ENCODE measurements around the gene SLC17A7. TPM values are rescaled to one million over a fixed set of nuclear protein-coding genes. Genes with fewer than 3 reads are reported as not detected.

The SLC17A7 gene
- total and polyA plus RNA-seq, 2 donors (not counting 3 experiments of a cell fraction or from before 2014, with no cell fraction given): 0.07 to 0.13 TPM

DNA sequence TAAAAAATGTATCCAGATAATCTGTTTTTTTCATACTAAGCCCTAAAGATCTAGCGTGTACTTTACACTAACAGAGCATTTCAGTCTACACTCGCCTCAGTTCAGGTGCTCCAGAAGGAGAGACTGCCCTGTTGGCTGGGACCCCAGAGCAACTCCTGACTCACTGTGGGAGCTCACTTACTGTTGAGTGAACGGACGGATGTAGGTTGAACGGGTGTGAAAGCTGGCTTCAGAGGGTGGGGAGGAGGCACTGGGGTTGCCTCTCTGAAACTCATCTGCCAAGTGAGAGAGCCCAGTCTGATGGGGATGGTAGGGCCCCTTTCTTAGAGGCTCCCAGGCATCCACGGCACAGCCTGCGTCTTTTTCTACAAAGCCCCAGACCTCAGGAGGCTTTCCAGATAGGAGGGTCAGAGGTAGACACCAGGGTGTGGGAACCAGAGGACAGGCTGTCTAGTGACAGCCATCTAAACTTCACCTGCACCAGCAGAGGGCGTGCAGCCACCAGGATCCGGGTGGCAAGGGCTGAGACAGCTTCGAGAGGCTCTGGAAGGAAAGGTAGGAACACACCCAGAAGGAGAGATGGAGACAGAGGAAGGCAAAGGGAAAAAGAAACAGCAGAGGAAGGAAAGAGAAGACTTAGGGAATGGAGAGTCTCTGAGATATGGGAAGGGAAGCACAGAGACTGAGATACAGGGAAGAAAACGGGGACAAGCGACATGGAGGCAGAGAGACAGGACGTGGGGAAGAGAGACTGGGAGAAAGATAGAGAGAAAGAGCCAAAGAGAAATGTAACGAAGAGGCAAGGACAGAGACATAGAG is 49.5 kb downstream of the SLC17A7 start:
- dilution Hi-C loops (cut with MboI; ENCODE audit: extremely low pct_ligation_motif_present, low sequenced_read_pairs) (no loop called here), intact Hi-C loops (cut with micrococcal nuclease) (loop anchor here (1.0 to 2.0 kb wide), 2 partner anchors 29 to 52 kb away; partner anchors contain the start of genes DKKL1 and TEAD2)

More for the DNA sequence above, 49.5 kb downstream of the SLC17A7 start:
- Histone ChIP-seq H4K20me1 (replicated peaks; ENCODE audit: control insufficient read depth, extremely low read depth, insufficient read depth, low read length) (no peaks in the 10 kb centered on the region), H3K4me2 (ENCODE audit: insufficient read depth, low read length) (no peak overlapping the region), H3K79me2 (ENCODE audit: control insufficient read depth, insufficient read depth, low read length) (no peaks in the 10 kb centered on the region), H3K9ac (replicated peaks; ENCODE audit: extremely low read depth, insufficient read depth, low read length) (no peak overlapping the region), H3K27me3 (ENCODE audit: control insufficient read depth in 2 of 2, insufficient read depth in 2 of 2, low read length in 2 of 2) (peaks cover 0 to 2% of the 10 kb centered on the region in 2 experiments), H3K4me1 (ENCODE audit: control insufficient read depth, extremely low read depth, insufficient read depth, low read length) (no peaks in the 10 kb centered on the region), H3K4me3 (replicated peaks in 1 of 3; ENCODE audit: insufficient read depth in 1 of 3, low read depth in 1 of 3, low read length in 3 of 3) (no peak overlapping the region), H3K9me3 (replicated peaks; ENCODE audit: control insufficient read depth, insufficient read depth, low read length) (no peaks in the 10 kb centered on the region), H3K27ac (ENCODE audit: insufficient read depth, low read depth, low read length) (no peak overlapping the region), H3K36me3 (ENCODE audit: control insufficient read depth in 2 of 2, extremely low read depth in 1 of 2, insufficient read depth in 2 of 2, low read length in 2 of 2) (no peaks in the 10 kb centered on the region), H2AFZ (ENCODE audit: low read depth, low read length) (no peak overlapping the region), H3K9me1 (replicated peaks; ENCODE audit: control insufficient read depth, extremely low read depth, insufficient read depth, low read length) (no peaks in the 10 kb centered on the region)
- no TSS peak for BruUV-seq (replicated peaks)
- no peak for TF ChIP-seq GATA2 (IDR thresholded peaks at IDR 0.05; ENCODE audit: insufficient read depth, insufficient read length, low read depth, low read length)
- TF ChIP-seq, protein P1, sequence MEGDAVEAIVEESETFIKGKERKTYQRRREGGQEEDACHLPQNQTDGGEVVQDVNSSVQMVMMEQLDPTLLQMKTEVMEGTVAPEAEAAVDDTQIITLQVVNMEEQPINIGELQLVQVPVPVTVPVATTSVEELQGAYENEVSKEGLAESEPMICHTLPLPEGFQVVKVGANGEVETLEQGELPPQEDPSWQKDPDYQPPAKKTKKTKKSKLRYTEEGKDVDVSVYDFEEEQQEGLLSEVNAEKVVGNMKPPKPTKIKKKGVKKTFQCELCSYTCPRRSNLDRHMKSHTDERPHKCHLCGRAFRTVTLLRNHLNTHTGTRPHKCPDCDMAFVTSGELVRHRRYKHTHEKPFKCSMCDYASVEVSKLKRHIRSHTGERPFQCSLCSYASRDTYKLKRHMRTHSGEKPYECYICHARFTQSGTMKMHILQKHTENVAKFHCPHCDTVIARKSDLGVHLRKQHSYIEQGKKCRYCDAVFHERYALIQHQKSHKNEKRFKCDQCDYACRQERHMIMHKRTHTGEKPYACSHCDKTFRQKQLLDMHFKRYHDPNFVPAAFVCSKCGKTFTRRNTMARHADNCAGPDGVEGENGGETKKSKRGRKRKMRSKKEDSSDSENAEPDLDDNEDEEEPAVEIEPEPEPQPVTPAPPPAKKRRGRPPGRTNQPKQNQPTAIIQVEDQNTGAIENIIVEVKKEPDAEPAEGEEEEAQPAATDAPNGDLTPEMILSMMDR (IDR thresholded peaks at IDR 0.05; ENCODE audit: extremely low read depth in 1 of 2, insufficient read depth in 1 of 2, low read depth in 1 of 2, low read length in 2 of 2): peak; percentile 68 to 81
- FAIRE-seq (peak; percentile 91), DNase-seq (ENCODE audit: low read depth, low spot score) (peak; percentile 55)
- CTCF ChIA-PET: interaction anchor here (0.6 to 1.9 kb wide), 17 partner anchors 13 to 155 kb away, joined by 3 to 11 read pairs (median 3); partner anchors contain the start of gene SLC17A7
- POLR2A ChIA-PET: no interaction called here
